GM19025 (cell line): ENCODE measurements around the gene SLC22A4.

Experiments
- ATAC-seq: cut with Tn5 transposase; IDR thresholded peaks from one replicate; pipeline ENCODE4 v1.9.1; 2021; ENCODE audit warnings: mild to moderate bottlenecking, low read depth, moderate library complexity; ENCODE audit not compliant: unreplicated experiment

Gene SLC22A4

GRCh38 chr5:132293992-132294727 lies at the start of gene SLC22A4:
SLC22A4 (plus strand) TSS chr5:132294394; CDS start chr5:132294617, 223 bp downstream.
- ATAC-seq: peak; percentile 60

GRCh38 chr5:132245593-132245992 lies 48.6 kb upstream of the SLC22A4 start:
- no peak for ATAC-seq

- ATAC-seq: no peak
Observed at GRCh38 chr5:132246806-132247205, 47.4 kb upstream of the SLC22A4 start.

- no peak for ATAC-seq
Observed at GRCh38 chr5:132250547-132250946, 43.6 kb upstream of the SLC22A4 start.

GRCh38 chr5:132251220-132251725 lies 42.9 kb upstream of the SLC22A4 start:
- no peak for ATAC-seq

GRCh38 chr5:132253008-132253441 lies 41.2 kb upstream of the SLC22A4 start:
- ATAC-seq: no peak

- no peak for ATAC-seq
Observed at GRCh38 chr5:132253452-132254320, 40.5 kb upstream of the SLC22A4 start.

GRCh38 chr5:132254321-132254977 lies 39.7 kb upstream of the SLC22A4 start:
- ATAC-seq: no peak

- no peak for ATAC-seq
Observed at GRCh38 chr5:132256086-132256782, 38.0 kb upstream of the SLC22A4 start.

GRCh38 chr5:132256783-132257130 lies 37.4 kb upstream of the SLC22A4 start:
- ATAC-seq: no peak

GRCh38 chr5:132257131-132258101 lies 36.8 kb upstream of the SLC22A4 start, which contains the start of gene PDLIM4:
PDLIM4 (plus strand) TSS chr5:132257696; CDS start chr5:132257735, 39 bp downstream.
- no peak for ATAC-seq

- no peak for ATAC-seq
Observed at GRCh38 chr5:132258102-132259068, 35.8 kb upstream of the SLC22A4 start.

GRCh38 chr5:132259069-132259851 lies 34.9 kb upstream of the SLC22A4 start:
- no peak for ATAC-seq

GRCh38 chr5:132260051-132260450 lies 34.1 kb upstream of the SLC22A4 start:
- ATAC-seq: no peak

- ATAC-seq: no peak
Observed at GRCh38 chr5:132260714-132261551, 33.3 kb upstream of the SLC22A4 start.
